ENCODE measurements around the gene STON2.

Gene STON2

GRCh38 chr14:81301813-81302212 lies 98.3 kb downstream of the STON2 start:
- no peaks in the 10 kb centered on the region; the same call in 1 of the 2 replicates for H3K4me1 ChIP-seq
- no peak for DNase-seq
- H3K9me3 ChIP-seq, result no peaks in the 10 kb centered on the region
- no peaks in the 10 kb centered on the region for H3K27me3 ChIP-seq
- H3K36me3 ChIP-seq, result no peaks in the 10 kb centered on the region
- TF ChIP-seq CTCF (IDR thresholded peaks at IDR 0.05; ENCODE audit: low read depth, low read length), result no peak
- no peak overlapping the region for H3K4me3 ChIP-seq (ENCODE audit: low read depth, low read length)

- Histone ChIP-seq H3K36me3 (no peaks in the 10 kb centered on the region), H3K27me3 (no peaks in the 10 kb centered on the region), H3K9me3 (no peaks in the 10 kb centered on the region), H3K4me1 (no peaks in the 10 kb centered on the region; the same call in 1 of the 2 replicates), H3K4me3 (ENCODE audit: low read depth, low read length) (no peak overlapping the region)
- TF ChIP-seq CTCF (IDR thresholded peaks at IDR 0.05; ENCODE audit: low read depth, low read length), result no peak
- no peak for DNase-seq
Observed at GRCh38 chr14:81301371-81301770, 98.8 kb downstream of the STON2 start.

GRCh38 chr14:81298911-81299310 lies 101.2 kb downstream of the STON2 start:
- no peaks in the 10 kb centered on the region for H3K27me3 ChIP-seq
- no peak for DNase-seq
- H3K4me1 ChIP-seq, result no peaks in the 10 kb centered on the region; the same call in 1 of the 2 replicates
- H3K36me3 ChIP-seq, result no peaks in the 10 kb centered on the region
- no peak overlapping the region for H3K4me3 ChIP-seq (ENCODE audit: low read depth, low read length)
- no peak for TF ChIP-seq CTCF (IDR thresholded peaks at IDR 0.05; ENCODE audit: low read depth, low read length)
- H3K9me3 ChIP-seq, result no peaks in the 10 kb centered on the region

GRCh38 chr14:81298122-81298521 lies 102.0 kb downstream of the STON2 start:
- Histone ChIP-seq H3K4me1 (no peaks in the 10 kb centered on the region; the same call in 1 of the 2 replicates), H3K27me3 (no peaks in the 10 kb centered on the region), H3K36me3 (no peaks in the 10 kb centered on the region), H3K9me3 (no peaks in the 10 kb centered on the region), H3K4me3 (ENCODE audit: low read depth, low read length) (no peak overlapping the region)
- TF ChIP-seq CTCF (IDR thresholded peaks at IDR 0.05; ENCODE audit: low read depth, low read length), result no peak
- DNase-seq, result no peak

- no peak overlapping the region for H3K4me3 ChIP-seq (ENCODE audit: low read depth, low read length)
- no peaks in the 10 kb centered on the region; the same call in 1 of the 2 replicates for H3K4me1 ChIP-seq
- DNase-seq, result no peak
- H3K9me3 ChIP-seq, result no peaks in the 10 kb centered on the region
- TF ChIP-seq CTCF (IDR thresholded peaks at IDR 0.05; ENCODE audit: low read depth, low read length), result no peak
- no peaks in the 10 kb centered on the region for H3K36me3 ChIP-seq
- no peaks in the 10 kb centered on the region for H3K27me3 ChIP-seq
Observed at GRCh38 chr14:81295958-81296923, 103.9 kb downstream of the STON2 start.

GRCh38 chr14:81289516-81289915 lies 110.6 kb downstream of the STON2 start:
- no peaks in the 10 kb centered on the region for H3K36me3 ChIP-seq
- no peaks in the 10 kb centered on the region for H3K9me3 ChIP-seq
- no peaks in the 10 kb centered on the region for H3K27me3 ChIP-seq
- H3K4me3 ChIP-seq (ENCODE audit: low read depth, low read length), result no peak overlapping the region
- no peaks in the 10 kb centered on the region for H3K4me1 ChIP-seq
- TF ChIP-seq CTCF (IDR thresholded peaks at IDR 0.05; ENCODE audit: low read depth, low read length), result no peak
- no peak for DNase-seq

Data from BE2C (cell line).